ENCODE data around the gene ZNF789.

ZNF789 gene

DNA sequence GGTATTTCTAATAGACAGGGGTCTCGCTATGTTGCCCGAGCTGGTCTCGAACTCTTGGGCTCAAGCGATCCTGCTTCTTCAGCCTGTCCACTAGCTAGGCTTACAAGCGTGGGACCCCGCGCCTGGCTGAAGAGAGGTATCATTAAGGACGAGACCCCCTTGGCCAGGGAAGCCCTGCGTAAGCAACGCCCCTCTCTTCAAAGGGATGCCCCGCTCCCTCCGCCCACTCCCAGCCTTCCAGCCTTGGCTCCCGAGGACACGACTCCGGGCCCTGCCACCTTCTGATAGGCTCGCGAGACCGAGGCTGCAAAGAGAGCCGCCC lies 31.6 kb downstream of the ZNF789 start:
- DNase-seq, result peak in 12 of 58 donors; percentile 96 to 98 (median 98)

DNA sequence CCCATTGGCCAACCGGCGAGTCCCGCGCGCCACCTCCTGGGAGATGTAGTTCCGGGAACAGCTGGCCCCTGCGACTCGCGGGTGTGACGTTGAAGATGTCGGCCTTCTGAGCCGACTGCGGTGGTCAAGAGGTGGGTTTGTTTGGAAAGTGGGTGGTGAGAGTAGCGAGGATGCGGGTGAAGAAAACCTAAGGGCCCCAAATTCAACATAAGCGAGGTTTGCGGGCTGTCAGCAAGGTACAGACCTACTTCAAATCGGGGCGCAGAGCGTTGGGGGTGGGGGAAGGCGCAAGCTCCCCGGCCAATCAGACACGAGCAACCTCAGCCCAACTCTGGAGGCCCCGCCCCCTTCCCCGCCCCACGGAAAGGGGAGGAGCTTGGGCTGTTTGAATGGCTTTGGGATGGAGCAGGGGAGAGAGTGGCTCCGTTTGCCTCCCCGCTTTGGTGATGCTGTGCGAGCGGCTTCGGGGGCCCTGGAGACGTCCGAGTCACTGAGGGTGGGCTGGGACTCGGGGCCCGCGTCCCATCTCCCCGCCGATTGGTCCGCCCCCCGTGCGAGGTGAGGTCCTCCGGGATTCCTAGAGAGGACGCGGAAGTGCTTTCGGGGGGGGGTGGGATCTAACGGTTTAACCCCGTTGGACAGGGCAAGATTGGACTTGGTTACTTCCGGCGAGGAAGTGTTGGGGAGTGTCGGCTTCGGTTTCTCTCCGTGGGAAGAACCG lies 32.1 kb downstream of the ZNF789 start, which contains the start of gene ZKSCAN5:
TSS of gene ZKSCAN5 (plus strand) at position 60 of the 721 bp plus-strand sequence. CDS start 1,383 bp downstream, outside the sequence.
- peak; percentile 88 to 100 (median 98) for DNase-seq

DNA sequence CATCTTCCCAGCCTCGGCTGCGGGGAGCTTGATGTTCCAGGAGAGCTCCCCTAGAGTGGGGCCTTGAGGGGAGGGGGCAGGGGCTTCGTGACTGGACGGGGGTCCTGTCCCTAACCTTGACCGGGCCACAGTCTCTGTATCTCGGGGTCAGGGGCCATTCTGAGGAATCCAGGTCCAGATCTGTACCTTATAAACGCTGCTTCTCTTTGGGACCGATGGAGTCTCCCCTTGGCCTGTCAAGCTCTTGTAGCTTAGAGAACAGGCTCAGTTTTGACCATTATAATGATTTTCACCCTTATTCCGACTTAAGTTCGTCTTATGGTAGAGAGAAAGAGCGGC lies 32.6 kb downstream of the ZNF789 start:
- no peak for DNase-seq

DNA sequence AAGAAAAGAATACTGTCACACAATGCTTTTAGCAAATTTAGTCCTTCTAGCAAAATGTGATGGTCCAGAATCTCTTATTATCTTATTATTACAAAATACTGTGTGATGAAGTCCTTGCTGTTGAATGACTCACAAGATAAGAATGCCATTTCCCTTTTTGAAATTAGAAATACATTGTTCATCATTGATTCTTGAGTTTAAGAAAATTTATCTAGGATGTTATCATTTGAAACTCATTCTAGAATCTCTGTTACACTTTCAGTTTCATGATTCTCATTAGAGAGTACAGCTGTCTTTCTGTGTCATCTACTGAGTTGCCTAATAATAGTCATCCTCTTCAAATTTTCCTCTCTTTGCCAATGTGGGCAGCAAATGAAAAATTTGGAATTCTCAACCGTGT lies 41.4 kb downstream of the ZNF789 start:
- no peak for DNase-seq

DNA sequence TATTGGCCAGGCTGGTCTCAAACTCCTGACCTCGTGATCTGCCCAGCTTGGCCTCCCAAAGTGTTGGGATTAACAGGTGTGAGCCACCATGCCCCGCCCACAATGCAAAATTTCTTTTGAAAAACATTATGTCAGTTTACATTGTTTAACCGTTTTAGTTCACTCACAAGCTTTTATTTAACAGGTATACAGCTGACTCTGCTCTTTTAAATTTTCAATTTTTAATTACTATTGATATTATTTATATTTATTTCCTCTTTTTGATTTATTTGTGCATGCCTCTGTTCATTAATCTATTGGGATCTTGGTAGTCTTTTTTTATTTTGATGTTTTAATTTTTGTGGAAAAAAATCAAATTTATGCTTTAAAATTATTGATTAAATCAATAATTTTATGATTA lies 48.7 kb downstream of the ZNF789 start:
- DNase-seq, result no peak

DNA sequence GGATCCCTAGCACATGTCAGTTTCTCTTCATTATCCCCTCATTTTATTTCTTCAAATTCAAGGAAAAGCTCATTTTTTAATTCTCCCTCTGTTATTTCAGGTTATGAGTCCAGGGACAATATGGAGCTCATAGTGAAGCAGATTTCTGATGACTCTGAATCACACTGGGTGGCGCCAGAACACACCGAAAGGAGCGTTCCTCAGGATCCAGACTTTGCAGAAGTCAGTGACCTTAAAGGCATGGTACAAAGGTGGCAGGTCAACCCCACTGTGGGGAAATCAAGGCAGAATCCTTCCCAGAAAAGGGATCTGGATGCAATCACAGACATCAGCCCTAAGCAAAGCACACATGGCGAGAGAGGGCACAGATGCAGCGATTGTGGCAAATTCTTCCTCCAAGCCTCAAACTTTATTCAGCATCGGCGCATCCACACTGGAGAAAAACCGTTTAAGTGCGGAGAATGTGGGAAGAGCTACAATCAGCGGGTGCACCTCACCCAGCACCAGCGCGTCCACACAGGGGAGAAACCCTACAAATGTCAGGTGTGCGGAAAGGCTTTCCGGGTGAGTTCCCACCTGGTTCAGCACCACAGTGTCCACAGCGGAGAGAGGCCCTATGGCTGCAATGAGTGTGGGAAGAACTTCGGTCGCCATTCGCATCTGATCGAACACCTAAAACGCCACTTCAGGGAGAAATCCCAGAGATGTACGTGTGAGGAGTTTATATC lies 53.2 kb downstream of the ZNF789 start:
- DNase-seq, result no peak

DNA sequence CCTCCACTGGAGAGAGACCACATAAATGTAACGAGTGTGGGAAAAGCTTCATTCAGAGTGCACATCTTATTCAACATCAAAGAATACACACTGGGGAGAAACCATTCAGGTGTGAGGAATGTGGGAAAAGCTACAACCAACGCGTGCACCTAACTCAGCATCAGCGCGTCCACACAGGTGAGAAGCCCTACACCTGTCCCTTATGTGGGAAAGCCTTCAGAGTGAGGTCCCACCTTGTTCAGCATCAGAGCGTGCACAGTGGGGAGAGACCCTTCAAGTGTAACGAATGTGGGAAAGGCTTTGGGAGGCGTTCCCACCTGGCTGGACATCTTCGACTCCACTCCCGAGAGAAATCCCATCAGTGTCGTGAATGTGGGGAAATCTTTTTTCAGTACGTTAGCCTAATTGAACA lies 58.7 kb downstream of the ZNF789 start:
- DNase-seq, result no peak

DNA sequence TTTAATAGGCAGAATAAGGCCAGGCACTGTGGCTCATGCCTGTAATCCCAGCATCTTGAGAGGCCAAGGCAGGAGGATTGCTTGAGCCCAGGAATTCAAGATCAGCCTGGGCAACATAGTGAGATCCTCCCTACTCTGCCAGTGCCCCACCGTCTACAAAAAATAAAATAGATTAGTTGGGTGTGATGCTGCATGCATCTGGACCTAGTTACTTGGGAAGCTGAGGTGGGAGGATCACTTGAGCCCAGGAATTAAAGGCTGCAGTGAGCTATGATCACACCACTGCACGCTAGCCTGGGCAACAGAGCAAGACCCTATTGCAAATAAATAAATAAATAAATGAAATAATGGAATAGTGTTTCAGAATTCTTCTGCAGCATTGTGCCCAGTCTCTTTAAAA lies 63.0 kb downstream of the ZNF789 start:
- no peak for DNase-seq

Data from anterior cingulate cortex (tissue), 58 donors.